Keratinocyte (primary cell): ENCODE data around the gene FBRS. TPM values are rescaled to one million over a fixed set of nuclear protein-coding genes. Genes with fewer than 3 reads are reported as not detected.

ENCODE experiments used
- DNase-seq: peaks from one replicate; pipeline ENCODE4 v3.0.0-alpha.2; 2011; ENCODE audit warnings: low read depth, missing footprints, low spot score
- FAIRE-seq: peaks from 2 replicates; lab custom pipeline; 2011; peaks lifted over from hg19 to GRCh38; lab: Jason Lieb, UNC
- H2AFZ ChIP-seq: 2 replicates; pipeline ENCODE4 v1.6.0; 2012; ENCODE audit warnings: low read length, control low read depth, inconsistent platforms; ENCODE audit not compliant: control insufficient read depth
- H3K27ac ChIP-seq: 2 replicates; pipeline ENCODE4 v1.5.1; 2011; ENCODE audit warnings: low read length; ENCODE audit not compliant: control insufficient read depth, insufficient read depth
- H3K27me3 ChIP-seq: 3 replicates; pipeline ENCODE4 v1.6.0; 2011; ENCODE audit warnings: low read length; ENCODE audit not compliant: control insufficient read depth, insufficient read depth; ENCODE audit errors: extremely low read depth
- H3K36me3 ChIP-seq, 2 experiments: 2 replicates in 1 of 2; 3 replicates in 1 of 2; pipeline ENCODE4 v1.5.1; 2011; ENCODE audit warnings: low read length in 2 of 2, mild to moderate bottlenecking in 1 of 2; ENCODE audit not compliant: control insufficient read depth in 2 of 2, insufficient read depth in 2 of 2; ENCODE audit errors: extremely low read depth in 1 of 2
- H3K4me1 ChIP-seq: 3 replicates; pipeline ENCODE4 v1.5.1; 2011; ENCODE audit warnings: low read length; ENCODE audit not compliant: control insufficient read depth, insufficient read depth; ENCODE audit errors: extremely low read depth
- H3K4me2 ChIP-seq: 3 replicates; pipeline ENCODE4 v1.6.0; 2011; ENCODE audit warnings: low read depth, low read length; ENCODE audit not compliant: control insufficient read depth, insufficient read depth; ENCODE audit errors: extremely low read depth
- H3K4me3 ChIP-seq, 3 experiments: fragments of 200-600 bp in 1 of 3; sonication (generic) in 1 of 3; 2 replicates in 2 of 3; 3 replicates in 1 of 3; pipeline ENCODE4 v1.5.1; 2011 to 2016; ENCODE audit warnings: low read length in 3 of 3, mild to moderate bottlenecking in 3 of 3, control low read depth in 2 of 3, inconsistent platforms in 1 of 3, low read depth in 1 of 3, mixed read lengths in 1 of 3, mixed run types in 1 of 3, moderate library complexity in 1 of 3; ENCODE audit not compliant: control insufficient read depth in 2 of 3, insufficient read depth in 2 of 3; ENCODE audit errors: extremely low read depth in 1 of 3
- H3K79me2 ChIP-seq: 2 replicates; pipeline ENCODE4 v1.6.0; 2012; ENCODE audit warnings: low read length; ENCODE audit not compliant: control insufficient read depth, insufficient read depth
- H3K9ac ChIP-seq: 3 replicates; pipeline ENCODE4 v1.6.0; 2011; ENCODE audit warnings: low read length; ENCODE audit not compliant: control insufficient read depth, insufficient read depth; ENCODE audit errors: extremely low read depth
- H3K9me1 ChIP-seq: 3 replicates; pipeline ENCODE4 v1.6.0; 2011; ENCODE audit warnings: low read length; ENCODE audit not compliant: control insufficient read depth, insufficient read depth; ENCODE audit errors: extremely low read depth
- H3K9me3 ChIP-seq: 2 replicates; pipeline ENCODE4 v1.5.1; 2012; ENCODE audit warnings: low read depth, low read length; ENCODE audit not compliant: control insufficient read depth
- H4K20me1 ChIP-seq: 3 replicates; pipeline ENCODE4 v1.6.0; 2011; ENCODE audit warnings: low read length; ENCODE audit not compliant: control insufficient read depth, insufficient read depth; ENCODE audit errors: extremely low read depth
- CTCF ChIP-seq, 3 experiments: IDR thresholded peaks in 1 of 3; conservative IDR thresholded peaks in 1 of 3; optimal IDR thresholded peaks in 1 of 3; 2 replicates in 2 of 3; 3 replicates in 1 of 3; pipeline versions ENCODE3 to v1.5.1; 2011; ENCODE audit warnings: low read length in 3 of 3, mild to moderate bottlenecking in 3 of 3, moderate library complexity in 2 of 3, control low read depth in 1 of 3, inconsistent platforms in 1 of 3; ENCODE audit not compliant: insufficient read depth in 2 of 3; ENCODE audit errors: extremely low read depth in 1 of 3
- EZH2 ChIP-seq: IDR thresholded peaks from one replicate; pipeline ENCODE4 v1.6.1; 2012; ENCODE audit warnings: inconsistent platforms, mild to moderate bottlenecking, low read length, moderate library complexity
- dilution Hi-C: fragments of 300-500 bp; cut with MboI; formaldehyde crosslinking; loops from one replicate; pipeline ENCODE4 v1.7.0; 2020; ENCODE audit warnings: low sequenced_read_pairs; ENCODE audit not compliant: extremely low pct_ligation_motif_present
- polyA plus RNA-seq, 5 experiments: library from polyadenylated mRNA; depleted of rRNA in 3 of 5; stranded (reverse) in 3 of 5; stranded (forward) in 1 of 5; unstranded in 1 of 5; fragments of >200 nt; gene quantifications; 1 replicate in 1 of 5; 2 replicates in 3 of 5; 3 replicates in 1 of 5; pipeline versions ENCODE4 v1.2.1 to v1.2.3, GENCODE V29; 2011 to 2012; ENCODE audit warnings: missing spikeins in 2 of 5, low read depth in 1 of 5, low replicate concordance in 1 of 5
- small RNA-seq, 3 experiments: library from RNA; depleted of rRNA; stranded (forward); fragments of <200 nt; gene quantifications; one replicate each; pipeline ENCODE3, GENCODE V24; 2012; ENCODE audit warnings: low read depth in 3 of 3, low replicate concordance in 1 of 3; ENCODE audit not compliant: insufficient read length in 3 of 3

Gene FBRS
- polyA plus RNA-seq, 1 donor (not counting 4 experiments of a cell fraction or from before 2014, with no cell fraction given): 5.1 TPM

- DNase-seq (no peak), FAIRE-seq (peak; percentile 76)
- H3K4me1 ChIP-seq: peaks cover 21% of the 10 kb centered on the region
- dilution Hi-C loops: no loop called here
- peak overlapping the region; percentile 4 for H3K4me2 ChIP-seq
- no peak overlapping the region for H3K9ac ChIP-seq
- H3K27ac ChIP-seq: peak overlapping the region; percentile 25
- peaks cover 3% of the 10 kb centered on the region for H4K20me1 ChIP-seq
- H3K4me3 ChIP-seq: no peak overlapping the region
- no peak overlapping the region for H2AFZ ChIP-seq
- H3K9me3 ChIP-seq: no peaks in the 10 kb centered on the region
- TF ChIP-seq EZH2 (no peak), CTCF (optimal IDR thresholded peaks at IDR 0.05 in 1 of 3, IDR thresholded peaks at IDR 0.05 in 1 of 3, conservative IDR thresholded peaks at IDR 0.05 in 1 of 3; ENCODE audit: extremely low read depth in 1 of 3, insufficient read depth in 2 of 3, low read length in 3 of 3) (no peak)
- H3K9me1 ChIP-seq: no peaks in the 10 kb centered on the region
- no peaks in the 10 kb centered on the region for H3K27me3 ChIP-seq
- H3K36me3 ChIP-seq: peaks cover 53 to 61% of the 10 kb centered on the region in 2 experiments
- H3K79me2 ChIP-seq: peaks cover 44% of the 10 kb centered on the region
Observed at GRCh38 chr16:30715750-30716445, 57.7 kb downstream of the FBRS start.

GRCh38 chr16:30720086-30720485 lies 61.9 kb downstream of the FBRS start:
- H3K4me3 ChIP-seq: no peak overlapping the region
- H3K4me2 ChIP-seq: no peak overlapping the region
- dilution Hi-C loops: no loop called here
- peaks cover 3% of the 10 kb centered on the region for H4K20me1 ChIP-seq
- no peaks in the 10 kb centered on the region for H3K9me1 ChIP-seq
- no peak for FAIRE-seq
- no peak overlapping the region for H2AFZ ChIP-seq
- H3K27me3 ChIP-seq: no peaks in the 10 kb centered on the region
- peaks cover 58% of the 10 kb centered on the region for H3K79me2 ChIP-seq
- peaks cover 57 to 66% of the 10 kb centered on the region in 2 experiments for H3K36me3 ChIP-seq
- TF ChIP-seq EZH2 (no peak), CTCF (optimal IDR thresholded peaks at IDR 0.05 in 1 of 3, IDR thresholded peaks at IDR 0.05 in 1 of 3, conservative IDR thresholded peaks at IDR 0.05 in 1 of 3; ENCODE audit: extremely low read depth in 1 of 3, insufficient read depth in 2 of 3, low read length in 3 of 3) (no peak)
- peaks cover 9% of the 10 kb centered on the region for H3K4me1 ChIP-seq
- DNase-seq: no peak
- no peak overlapping the region for H3K27ac ChIP-seq
- H3K9me3 ChIP-seq: no peaks in the 10 kb centered on the region
- H3K9ac ChIP-seq: no peak overlapping the region

Small RNA genes within 50 kb of the gene (small RNA-seq; reads per million reads assigned to genes)
- gene AC093249.1: 0 reads per million in 3 experiments
- 0 reads per million in 3 experiments for gene RNU6-1043P
- gene RNU6-416P: 0 reads per million in 3 experiments
- gene SNORA30: 1.3 to 28.1 (median 1.5) reads per million in 3 experiments

Other genes starting within 250 kb of the FBRS start
- 68.5 to 95.8 TPM (median 88.5 TPM) in 3 replicates for gene DCTPP1, start 228.4 kb upstream of the FBRS start, polyA plus RNA-seq
- 33.2 to 38.1 TPM (median 36.5 TPM) in 3 replicates for gene SEPHS2, start 212.6 kb upstream of the FBRS start, polyA plus RNA-seq
- gene ITGAL, start 185.7 kb upstream of the FBRS start, polyA plus RNA-seq: not detected in 3 replicates
- gene ZNF768, start 131.9 kb upstream of the FBRS start, polyA plus RNA-seq: 10.9 to 16.6 TPM (median 13.7 TPM) in 3 replicates
- 2.2 to 4.3 TPM (median 2.7 TPM) in 3 replicates for gene ZNF747, start 123.6 kb upstream of the FBRS start, polyA plus RNA-seq
- 1.6 to 2.3 TPM (median 1.6 TPM) in 3 replicates for gene ZNF764, start 100.1 kb upstream of the FBRS start, polyA plus RNA-seq
- gene ZNF688, start 86.7 kb upstream of the FBRS start, polyA plus RNA-seq: 3.8 to 4.9 TPM (median 4.3 TPM) in 3 replicates
- 3.4 to 4.6 TPM (median 4.1 TPM) in 3 replicates for gene ZNF785, start 72.7 kb upstream of the FBRS start, polyA plus RNA-seq
- gene ZNF689, start 48.0 kb upstream of the FBRS start, polyA plus RNA-seq: 2.1 to 5.7 TPM (median 3.3 TPM) in 3 replicates
- 4.3 to 7.4 TPM (median 4.8 TPM) in 3 replicates for gene PRR14, start 7.5 kb upstream of the FBRS start, polyA plus RNA-seq
- gene SRCAP, start 40.7 kb downstream of the FBRS start, polyA plus RNA-seq: 1.0 to 4.6 TPM (median 1.4 TPM) in 3 replicates
- gene PHKG2, start 90.0 kb downstream of the FBRS start, polyA plus RNA-seq: 28.9 to 40.6 TPM (median 31.8 TPM) in 3 replicates
- gene CFAP119, start 103.6 kb downstream of the FBRS start, polyA plus RNA-seq: 2.2 to 3.0 TPM (median 2.3 TPM) in 3 replicates
- gene RNF40, start 103.9 kb downstream of the FBRS start, polyA plus RNA-seq: 45.2 to 59.6 TPM (median 52.7 TPM) in 3 replicates
- gene ZNF629, start 128.8 kb downstream of the FBRS start, polyA plus RNA-seq: 3.6 to 6.0 TPM (median 4.1 TPM) in 3 replicates
- 18.5 to 22.4 TPM (median 19.2 TPM) in 3 replicates for gene BCL7C, start 235.6 kb downstream of the FBRS start, polyA plus RNA-seq
- 2.1 to 3.2 TPM (median 2.6 TPM) in 3 replicates for gene CTF1, start 238.2 kb downstream of the FBRS start, polyA plus RNA-seq